Subcutaneous adipose tissue (tissue), 4 donors: Measurements from ENCODE around the gene NSD2. TPM values are rescaled to one million over a fixed set of nuclear protein-coding genes. Genes with fewer than 3 reads are reported as not detected.

Experiments used
- CTCF ChIP-seq: fragments of 450-650 bp; IDR thresholded peaks from one replicate; pipeline ENCODE4 v1.5.1; 2016; ENCODE audit warnings: low read depth, mild to moderate bottlenecking, control low read depth, antibody characterized with exemption, moderate library complexity
- total RNA-seq, 4 donors: library from RNA; depleted of rRNA; stranded (reverse); fragments of >200 nt; gene quantifications; one replicate each; pipeline ENCODE4 v1.1.0, GENCODE V29; 2016

The NSD2 gene
- total RNA-seq, 4 donors from 2014 or later = 22.3 to 49.9 (median 33.7) TPM

- TF ChIP-seq CTCF = no peak
These were observed 16.4 kb upstream of the NSD2 start for GRCh38 chr4:1854752-1855151.

- no peak for TF ChIP-seq CTCF
These were observed 15.7 kb upstream of the NSD2 start for GRCh38 chr4:1855333-1856070.

- no peak for TF ChIP-seq CTCF
These were observed 14.9 kb upstream of the NSD2 start, which contains the start of gene LETM1 for GRCh38 chr4:1856071-1856942. TSS of gene LETM1 (minus strand) at chr4:1856156. CDS start at chr4:1855950, 206 bp downstream.

- TF ChIP-seq CTCF = no peak
These were observed 14.1 kb upstream of the NSD2 start for GRCh38 chr4:1856943-1857699.

- no peak for TF ChIP-seq CTCF
These were observed 13.3 kb upstream of the NSD2 start for GRCh38 chr4:1857931-1858330.

- no peak for TF ChIP-seq CTCF
These were observed 11.8 kb upstream of the NSD2 start for GRCh38 chr4:1859389-1859753.
